SU-DHL-6 (cell line): ENCODE data around the gene CCDC93.

Source experiments
- H2AFZ ChIP-seq: fragments of 200-600 bp; sonication (generic); 2 replicates; pipeline ENCODE4 v1.6.1; 2014; ENCODE audit warnings: low read depth, mild to moderate bottlenecking, moderate library complexity, mixed read lengths, antibody characterized with exemption, low read length; ENCODE audit not compliant: severe bottlenecking
- H3F3A ChIP-seq: fragments of 200-600 bp; shearing (Covaris generic); 2 replicates; pipeline ENCODE4 v1.6.0; 2016; ENCODE audit warnings: antibody characterized with exemption, mild to moderate bottlenecking; ENCODE audit not compliant: insufficient read depth
- H3K27ac ChIP-seq: fragments of 200-600 bp; sonication (generic); 2 replicates; pipeline ENCODE4 v1.5.1; 2016; ENCODE audit warnings: low read depth, mild to moderate bottlenecking, low read length, moderate library complexity, mixed read lengths
- H3K27me3 ChIP-seq: fragments of 200-600 bp; sonication (generic), shearing (Covaris generic); 2 replicates; pipeline ENCODE4 v1.6.0; 2014; ENCODE audit warnings: mild to moderate bottlenecking, low read length
- H3K36me3 ChIP-seq: fragments of 200-600 bp; sonication (generic); 2 replicates; pipeline ENCODE4 v1.6.1; 2014; ENCODE audit warnings: mild to moderate bottlenecking, low read length, mixed read lengths
- H3K4me2 ChIP-seq: fragments of 300-600, 200-600 bp; shearing (Covaris generic), sonication (generic); 2 replicates; pipeline ENCODE4 v1.6.0; 2014; ENCODE audit warnings: low read length, low read depth, mild to moderate bottlenecking; ENCODE audit not compliant: poor library complexity, severe bottlenecking
- H3K4me3 ChIP-seq: fragments of 200-600 bp; sonication (generic); 2 replicates; pipeline ENCODE4 v1.5.1; 2014; ENCODE audit warnings: antibody characterized with exemption, low read length, mild to moderate bottlenecking, mixed read lengths; ENCODE audit not compliant: insufficient read depth, poor library complexity, severe bottlenecking
- H3K79me2 ChIP-seq: fragments of 200-600 bp; sonication (generic); 2 replicates; pipeline ENCODE4 v1.6.1; 2014; ENCODE audit warnings: mild to moderate bottlenecking, low read length, moderate library complexity; ENCODE audit not compliant: insufficient read depth
- H3K9ac ChIP-seq: fragments of 200-600 bp; sonication (generic); 2 replicates; pipeline ENCODE4 v1.7.0; 2014; ENCODE audit warnings: mild to moderate bottlenecking, low read length
- H3K9me2 ChIP-seq: fragments of 200-600 bp; sonication (generic); replicated peaks from 2 replicates; pipeline ENCODE4 v1.6.1; 2014; ENCODE audit warnings: low read length; ENCODE audit not compliant: insufficient read depth
- H3K9me3 ChIP-seq: fragments of 200-600 bp; sonication (generic); 2 replicates; pipeline ENCODE4 v1.6.1; 2014; ENCODE audit warnings: low read length, mixed read lengths; ENCODE audit not compliant: insufficient read depth
- H4K20me1 ChIP-seq: fragments of 200-600 bp; sonication (generic); 2 replicates; pipeline ENCODE4 v1.6.1; 2014; ENCODE audit warnings: low read depth, mild to moderate bottlenecking, antibody characterized with exemption, low read length, moderate library complexity, mixed read lengths
- CTCF ChIP-seq: fragments of 200-600 bp; sonication (generic); IDR thresholded peaks from one replicate; pipeline ENCODE4 v1.5.1; 2017; ENCODE audit warnings: antibody characterized with exemption, mild to moderate bottlenecking, low read length, moderate library complexity; ENCODE audit not compliant: insufficient read depth, poor library complexity, severe bottlenecking
- EZH2phosphoT487 ChIP-seq: fragments of 200-600 bp; sonication (generic), shearing (Covaris generic); conservative IDR thresholded peaks from 2 replicates; pipeline ENCODE4 v1.6.1; 2018; ENCODE audit warnings: mild to moderate bottlenecking, antibody characterized with exemption, low read length, moderate library complexity, mixed read lengths

The CCDC93 gene

GRCh38 chr2:117952228-117952627 is 61.6 kb downstream of the CCDC93 start:
- Histone ChIP-seq H3K9ac (no peak overlapping the region), H2AFZ (no peak overlapping the region), H3F3A (no peaks in the 10 kb centered on the region), H3K4me2 (no peak overlapping the region), H3K9me3 (no peaks in the 10 kb centered on the region), H3K4me3 (no peak overlapping the region), H3K79me2 (no peaks in the 10 kb centered on the region), H4K20me1 (no peaks in the 10 kb centered on the region), H3K27me3 (no peaks in the 10 kb centered on the region), H3K27ac (no peak overlapping the region), H3K9me2 (no peaks in the 10 kb centered on the region), H3K36me3 (peaks cover 15% of the 10 kb centered on the region; the same call in 1 of the 2 replicates)
- TF ChIP-seq EZH2phosphoT487 (no peak), CTCF (no peak)

- Histone ChIP-seq H3K4me3 (no peak overlapping the region), H3K9me2 (no peaks in the 10 kb centered on the region), H3K27ac (peak overlapping the region; percentile 54; the same call in 1 of the 2 replicates), H4K20me1 (no peaks in the 10 kb centered on the region), H3K9ac (no peak overlapping the region), H3K4me2 (no peak overlapping the region), H3K36me3 (peaks cover 14% of the 10 kb centered on the region; the same call in 1 of the 2 replicates), H3K79me2 (no peaks in the 10 kb centered on the region), H3K9me3 (no peaks in the 10 kb centered on the region), H2AFZ (no peak overlapping the region), H3K27me3 (no peaks in the 10 kb centered on the region), H3F3A (no peaks in the 10 kb centered on the region)
- TF ChIP-seq CTCF: no peak
- no peak for TF ChIP-seq EZH2phosphoT487
These were observed 64.1 kb downstream of the CCDC93 start for GRCh38 chr2:117949806-117950205.

- H4K20me1 ChIP-seq: no peaks in the 10 kb centered on the region
- H3F3A ChIP-seq: no peaks in the 10 kb centered on the region
- no peak overlapping the region for H3K9ac ChIP-seq
- H3K36me3 ChIP-seq: peaks cover 21% of the 10 kb centered on the region; the same call in 1 of the 2 replicates
- no peak overlapping the region for H3K4me3 ChIP-seq
- no peaks in the 10 kb centered on the region for H3K79me2 ChIP-seq
- no peak overlapping the region for H3K4me2 ChIP-seq
- TF ChIP-seq EZH2phosphoT487 (no peak), CTCF (no peak)
- peak overlapping the region; percentile 54 for H3K27ac ChIP-seq
- H3K9me3 ChIP-seq: no peaks in the 10 kb centered on the region
- no peaks in the 10 kb centered on the region for H3K27me3 ChIP-seq
- no peak overlapping the region for H2AFZ ChIP-seq
- no peaks in the 10 kb centered on the region for H3K9me2 ChIP-seq
These were observed 65.3 kb downstream of the CCDC93 start for GRCh38 chr2:117948615-117949014.
